OCI-LY1 (cell line): ENCODE results near the gene GIT2.

Experiments used
- CTCF ChIP-seq: fragments of 200-600 bp; sonication (generic), shearing (Covaris generic); IDR thresholded peaks from 2 replicates; pipeline ENCODE4 v1.5.1; 2017; ENCODE audit warnings: mild to moderate bottlenecking, antibody characterized with exemption, low read length, moderate library complexity, mixed read lengths
- EZH2 ChIP-seq: fragments of 200-600 bp; sonication (generic), shearing (Covaris generic); IDR thresholded peaks from 2 replicates; pipeline ENCODE4 v1.8.0; 2017; ENCODE audit warnings: borderline replicate concordance, mixed run types, mild to moderate bottlenecking, antibody characterized with exemption, low read length, moderate library complexity, mixed read lengths

DNA sequence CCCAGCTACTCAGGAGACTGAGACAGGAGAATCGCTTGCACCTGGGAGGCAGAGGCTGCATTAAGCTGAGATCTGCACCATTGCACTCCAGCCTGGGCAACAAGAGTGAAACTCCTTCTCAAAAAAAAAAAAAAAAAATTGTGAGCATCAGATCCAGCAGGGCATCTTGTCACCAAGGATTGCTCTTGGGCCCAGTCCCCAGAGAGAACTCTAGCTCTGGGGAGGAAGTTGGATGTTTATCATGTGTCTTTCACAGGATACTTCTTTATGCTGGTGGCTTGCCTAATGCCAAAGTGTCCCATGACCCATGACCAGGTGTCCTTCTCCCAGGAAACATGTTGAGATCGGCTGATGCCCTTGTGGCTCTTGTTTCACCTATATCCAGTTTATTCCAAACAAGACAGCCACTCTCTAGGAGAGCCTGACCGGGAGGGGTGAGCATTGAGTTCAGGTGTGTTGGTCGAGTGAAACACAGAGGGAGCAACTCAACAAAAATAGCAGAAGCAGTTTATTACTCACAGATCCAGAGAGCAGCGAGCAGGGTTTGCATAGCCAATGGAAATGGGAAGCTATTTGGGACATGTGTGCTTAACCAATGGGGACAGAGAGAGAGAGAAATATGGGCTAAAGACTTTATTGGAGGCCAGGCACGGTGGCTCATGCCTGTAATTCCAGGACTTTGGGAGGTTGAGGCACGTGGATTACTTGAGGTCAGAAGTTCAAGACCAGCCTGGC is 102.7 kb downstream of the GIT2 start:
- no peak for TF ChIP-seq CTCF
- no peak for TF ChIP-seq EZH2
